Hepatocyte (in vitro differentiated cells): ENCODE data around the gene HACD2.

Source experiments
- EZH2 ChIP-seq: fragments of 200-600 bp; sonication (generic); IDR thresholded peaks from 2 replicates; pipeline ENCODE4 v1.6.1; 2016; ENCODE audit warnings: antibody characterized with exemption, mild to moderate bottlenecking, borderline replicate concordance
- EZH2phosphoT487 ChIP-seq: fragments of 200-600 bp; sonication (generic); IDR thresholded peaks from one replicate; pipeline ENCODE4 v1.6.1; 2018; ENCODE audit warnings: antibody characterized with exemption, mild to moderate bottlenecking, low read depth, moderate library complexity; ENCODE audit not compliant: unreplicated experiment, severe bottlenecking
- TF ChIP-seq, protein P1 (sequence below): fragments of 200-600 bp; sonication (generic); IDR thresholded peaks from 2 replicates; pipeline ENCODE4 v1.5.1; 2016; ENCODE audit warnings: antibody characterized with exemption, mild to moderate bottlenecking; ENCODE audit not compliant: poor library complexity

DNA sequence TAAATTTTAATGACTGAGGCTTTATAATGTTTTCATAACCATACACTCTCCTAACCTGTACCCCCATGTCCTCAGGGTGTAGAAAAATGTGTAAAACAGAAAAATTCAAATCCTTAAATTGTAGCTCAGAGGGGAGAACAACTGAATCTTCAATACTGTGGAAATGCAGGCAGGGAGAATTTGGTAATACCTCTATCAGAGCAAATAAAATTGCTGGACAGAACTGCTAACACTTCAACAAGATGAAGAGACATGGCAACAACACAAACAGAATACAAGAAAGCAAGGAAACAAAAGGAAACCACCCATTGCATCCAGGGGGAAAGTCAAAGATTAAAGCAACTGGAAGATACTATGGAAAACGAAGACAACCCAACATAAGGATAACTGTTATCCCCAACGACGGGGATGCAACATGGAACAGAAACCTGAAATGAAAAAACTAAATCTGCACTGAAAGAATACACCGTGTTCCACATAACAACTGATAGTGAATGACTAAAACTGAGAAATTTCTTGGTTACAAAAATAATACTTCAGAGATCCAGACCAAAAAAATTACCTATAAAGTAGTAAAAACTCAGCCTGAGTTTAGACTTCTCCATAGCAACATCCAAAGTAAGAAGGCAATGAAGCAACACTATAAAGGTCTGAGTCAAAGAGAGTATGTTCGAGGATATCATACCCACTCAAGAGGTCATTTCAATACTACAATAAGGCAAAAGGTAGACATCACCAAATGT lies 48.5 kb downstream of the HACD2 start:
- TF ChIP-seq, protein P1, sequence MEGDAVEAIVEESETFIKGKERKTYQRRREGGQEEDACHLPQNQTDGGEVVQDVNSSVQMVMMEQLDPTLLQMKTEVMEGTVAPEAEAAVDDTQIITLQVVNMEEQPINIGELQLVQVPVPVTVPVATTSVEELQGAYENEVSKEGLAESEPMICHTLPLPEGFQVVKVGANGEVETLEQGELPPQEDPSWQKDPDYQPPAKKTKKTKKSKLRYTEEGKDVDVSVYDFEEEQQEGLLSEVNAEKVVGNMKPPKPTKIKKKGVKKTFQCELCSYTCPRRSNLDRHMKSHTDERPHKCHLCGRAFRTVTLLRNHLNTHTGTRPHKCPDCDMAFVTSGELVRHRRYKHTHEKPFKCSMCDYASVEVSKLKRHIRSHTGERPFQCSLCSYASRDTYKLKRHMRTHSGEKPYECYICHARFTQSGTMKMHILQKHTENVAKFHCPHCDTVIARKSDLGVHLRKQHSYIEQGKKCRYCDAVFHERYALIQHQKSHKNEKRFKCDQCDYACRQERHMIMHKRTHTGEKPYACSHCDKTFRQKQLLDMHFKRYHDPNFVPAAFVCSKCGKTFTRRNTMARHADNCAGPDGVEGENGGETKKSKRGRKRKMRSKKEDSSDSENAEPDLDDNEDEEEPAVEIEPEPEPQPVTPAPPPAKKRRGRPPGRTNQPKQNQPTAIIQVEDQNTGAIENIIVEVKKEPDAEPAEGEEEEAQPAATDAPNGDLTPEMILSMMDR, result no peak
- TF ChIP-seq EZH2 (no peak), EZH2phosphoT487 (no peak)
